Stimulated activated memory B cell treated with anti-CD40 and anti-IgM and Interleukin-4, amounts not matched to agents 10 μg/mL and 1 μg/mL and 100 μg/mL, for 72 hours (primary cell): Measurements from ENCODE around the gene NUPR1.
"Not testable (repeated sequence)": the region's sequence is repeated elsewhere in the genome, so short reads cannot be mapped to it uniquely, and the experiment has no call there.

Experiments
- ATAC-seq: fragments of 150-1000 bp; cut with Tn5 transposase; 2 replicates; pipeline ENCODE4 v1.10.0; 2021
- H3K27ac Mint-ChIP-seq: one replicate; pipeline ENCODE4 v1.8.0; 2022; ENCODE audit warnings: mild to moderate bottlenecking, mixed read lengths
- H3K27me3 Mint-ChIP-seq: one replicate; pipeline ENCODE4 v1.8.0; 2022; ENCODE audit warnings: mixed read lengths
- H3K36me3 Mint-ChIP-seq: one replicate; pipeline ENCODE4 v1.8.0; 2022; ENCODE audit warnings: mixed read lengths
- H3K4me1 Mint-ChIP-seq: one replicate; pipeline ENCODE4 v1.8.0; 2022; ENCODE audit warnings: mixed read lengths
- H3K4me3 Mint-ChIP-seq: one replicate; pipeline ENCODE4 v1.8.0; 2022; ENCODE audit warnings: mild to moderate bottlenecking, moderate library complexity, mixed read lengths
- H3K9me3 Mint-ChIP-seq: one replicate; pipeline ENCODE4 v1.8.0; 2022; ENCODE audit warnings: mixed read lengths

NUPR1 gene

DNA sequence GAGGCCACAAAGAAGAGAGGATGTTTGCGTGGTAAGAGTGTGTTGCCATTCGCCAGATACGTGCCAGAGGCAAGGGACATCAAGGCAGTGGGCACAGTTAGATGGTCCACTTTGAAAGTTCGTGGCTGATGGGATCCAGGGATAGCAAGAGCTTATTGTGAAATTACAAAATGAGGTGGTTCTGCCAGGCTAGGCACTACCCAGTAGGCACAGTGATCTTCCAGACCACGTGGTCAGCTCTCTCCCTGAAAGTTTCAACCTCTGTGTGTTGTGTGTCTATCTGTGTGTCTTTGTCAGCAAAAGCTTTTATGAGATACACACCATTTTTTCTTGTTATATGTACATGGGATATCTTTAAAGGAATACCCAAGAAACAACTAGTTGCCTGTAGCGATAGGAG lies 24.4 kb upstream of the NUPR1 start:
- no peaks in the 10 kb centered on the region for H3K27me3 Mint-ChIP-seq
- no peak overlapping the region for H3K27ac Mint-ChIP-seq
- H3K36me3 Mint-ChIP-seq = peaks cover 42% of the 10 kb centered on the region
- no peak overlapping the region for H3K4me3 Mint-ChIP-seq
- no peak for ATAC-seq
- H3K4me1 Mint-ChIP-seq = peaks cover 10% of the 10 kb centered on the region
- H3K9me3 Mint-ChIP-seq = peaks cover 8% of the 10 kb centered on the region

DNA sequence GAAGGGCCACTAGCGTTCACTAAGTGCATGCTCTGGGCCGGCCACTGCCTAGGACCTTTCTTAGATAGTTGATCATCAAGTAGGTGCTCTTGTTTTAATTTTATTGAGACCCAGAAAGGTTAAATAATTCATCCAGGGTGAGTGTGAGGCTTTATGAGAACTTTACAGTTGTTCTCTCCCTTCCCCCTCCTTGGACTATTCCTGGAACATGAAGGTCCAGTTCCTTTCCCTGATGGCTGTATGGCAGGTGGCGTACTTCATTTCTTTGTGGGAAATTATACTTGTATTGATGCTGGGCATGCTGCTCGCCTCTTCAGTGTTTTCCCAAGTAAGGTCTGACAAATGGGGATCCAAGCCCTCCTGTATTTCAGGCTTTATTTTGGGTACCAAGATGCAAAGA lies 23.4 kb upstream of the NUPR1 start:
- H3K36me3 Mint-ChIP-seq = peaks cover 40% of the 10 kb centered on the region

DNA sequence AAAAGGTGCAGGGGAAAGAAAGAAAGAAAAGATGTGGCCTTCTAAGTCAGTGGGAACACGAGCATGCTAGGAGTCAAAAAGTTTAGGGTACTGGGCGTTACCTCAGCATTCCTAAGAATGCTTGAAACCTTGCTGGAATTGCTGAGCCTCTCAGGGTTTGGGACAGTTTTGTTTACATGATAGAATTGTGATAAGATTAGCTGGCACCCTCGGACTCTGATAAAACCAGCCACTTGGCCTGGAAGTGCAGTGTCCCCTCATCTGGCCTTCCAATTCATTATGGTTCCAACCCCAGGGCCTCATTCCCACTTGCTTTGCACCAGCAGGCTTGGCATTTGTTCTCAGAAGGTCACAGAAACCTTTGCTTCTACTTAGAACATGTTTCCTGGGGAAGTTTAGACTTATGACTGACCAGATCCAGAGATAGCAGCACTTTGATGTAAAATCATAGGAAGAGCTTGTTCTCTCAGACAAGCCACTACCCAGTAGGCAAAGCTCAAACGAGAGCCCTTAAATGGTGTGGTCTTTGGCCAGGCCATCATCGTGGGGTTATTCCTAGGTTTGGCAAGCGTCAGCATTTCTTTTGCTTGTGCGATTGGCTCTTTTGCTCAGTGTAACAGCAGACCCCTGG lies 22.9 kb upstream of the NUPR1 start:
- Mint-ChIP-seq H3K36me3 (peaks cover 39% of the 10 kb centered on the region), H3K9me3 (peaks cover 3% of the 10 kb centered on the region)

More for the DNA sequence above, 23.4 kb upstream of the NUPR1 start:
- no peaks in the 10 kb centered on the region for H3K27me3 Mint-ChIP-seq
- no peak overlapping the region for H3K4me3 Mint-ChIP-seq
- H3K27ac Mint-ChIP-seq = no peak overlapping the region
- peaks cover 14% of the 10 kb centered on the region for H3K4me1 Mint-ChIP-seq
- no peak for ATAC-seq
- H3K9me3 Mint-ChIP-seq = peaks cover 3% of the 10 kb centered on the region

DNA sequence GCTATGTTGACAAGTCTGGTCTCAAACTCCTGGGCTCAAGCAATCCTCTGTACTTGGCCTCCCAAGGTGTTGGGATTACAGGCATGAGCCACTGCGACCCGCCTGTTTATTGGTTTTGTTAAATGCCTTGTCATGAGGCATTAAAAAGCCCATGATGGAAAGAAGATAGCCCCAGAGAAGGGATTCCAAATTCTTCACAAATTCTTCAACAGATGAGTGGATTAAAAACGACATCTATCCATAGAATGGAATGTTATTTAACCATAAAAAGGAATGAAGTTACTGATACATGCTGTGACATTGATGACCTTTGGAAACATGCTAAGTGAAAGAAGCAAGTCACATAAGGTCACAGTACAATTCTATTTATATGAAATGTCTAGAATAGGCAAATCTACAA lies 19.7 kb upstream of the NUPR1 start:
- no peak for ATAC-seq
- peaks cover 27% of the 10 kb centered on the region for H3K4me1 Mint-ChIP-seq
- H3K4me3 Mint-ChIP-seq = no peak overlapping the region
- no peaks in the 10 kb centered on the region for H3K27me3 Mint-ChIP-seq
- H3K9me3 Mint-ChIP-seq = no peaks in the 10 kb centered on the region
- H3K36me3 Mint-ChIP-seq = peaks cover 17% of the 10 kb centered on the region
- no peak overlapping the region for H3K27ac Mint-ChIP-seq

More for the DNA sequence above, 22.9 kb upstream of the NUPR1 start:
- ATAC-seq = no peak
- Mint-ChIP-seq H3K27ac (no peak overlapping the region), H3K4me1 (peaks cover 19% of the 10 kb centered on the region), H3K4me3 (no peak overlapping the region), H3K27me3 (no peaks in the 10 kb centered on the region)

DNA sequence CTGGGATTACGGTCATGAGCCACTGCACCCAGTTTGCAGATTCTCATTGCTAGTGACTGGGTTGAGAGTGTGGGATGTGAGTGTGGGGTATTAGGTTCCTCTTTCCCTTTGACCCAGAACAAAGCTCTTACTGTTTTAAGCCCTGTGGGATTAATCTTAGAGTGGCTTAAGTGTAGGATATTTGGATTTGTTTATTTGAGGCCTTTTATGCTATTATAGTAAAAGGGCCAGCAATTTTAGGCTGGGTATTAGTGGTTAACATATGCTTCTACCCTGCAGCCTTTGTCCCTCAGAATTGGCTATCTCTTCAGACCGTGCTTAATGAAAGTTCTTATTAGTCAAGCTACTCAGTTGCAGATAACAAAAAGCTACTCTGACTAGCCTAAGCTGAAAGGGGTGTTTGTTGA lies 18.1 kb upstream of the NUPR1 start:
- H3K27ac Mint-ChIP-seq = no peak overlapping the region

DNA sequence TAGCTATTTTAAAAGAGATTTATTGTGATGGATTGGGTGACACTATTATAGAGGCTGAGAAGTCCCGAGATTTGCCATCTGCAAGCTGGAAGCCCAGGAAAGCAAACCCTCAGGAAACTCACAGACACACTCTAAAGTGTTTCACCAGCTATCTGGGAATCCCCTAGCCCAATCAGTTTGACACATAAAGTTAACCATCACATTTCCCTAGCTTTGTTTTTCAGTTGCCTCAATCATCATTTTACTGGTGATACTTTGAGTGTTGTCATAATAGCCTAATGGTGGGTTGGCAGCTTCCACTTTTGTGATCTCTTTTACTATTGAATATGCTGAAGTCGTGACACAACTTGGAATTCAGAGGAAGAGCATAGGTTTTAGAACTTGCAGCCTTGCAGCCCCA lies 16.8 kb upstream of the NUPR1 start:
- H3K4me3 Mint-ChIP-seq = no peak overlapping the region
- no peak for ATAC-seq
- H3K27ac Mint-ChIP-seq = no peak overlapping the region

More for the DNA sequence above, 18.1 kb upstream of the NUPR1 start:
- Mint-ChIP-seq H3K36me3 (peaks cover 17% of the 10 kb centered on the region), H3K9me3 (no peaks in the 10 kb centered on the region), H3K27me3 (no peaks in the 10 kb centered on the region), H3K4me1 (peaks cover 27% of the 10 kb centered on the region), H3K4me3 (no peak overlapping the region)
- no peak for ATAC-seq

DNA sequence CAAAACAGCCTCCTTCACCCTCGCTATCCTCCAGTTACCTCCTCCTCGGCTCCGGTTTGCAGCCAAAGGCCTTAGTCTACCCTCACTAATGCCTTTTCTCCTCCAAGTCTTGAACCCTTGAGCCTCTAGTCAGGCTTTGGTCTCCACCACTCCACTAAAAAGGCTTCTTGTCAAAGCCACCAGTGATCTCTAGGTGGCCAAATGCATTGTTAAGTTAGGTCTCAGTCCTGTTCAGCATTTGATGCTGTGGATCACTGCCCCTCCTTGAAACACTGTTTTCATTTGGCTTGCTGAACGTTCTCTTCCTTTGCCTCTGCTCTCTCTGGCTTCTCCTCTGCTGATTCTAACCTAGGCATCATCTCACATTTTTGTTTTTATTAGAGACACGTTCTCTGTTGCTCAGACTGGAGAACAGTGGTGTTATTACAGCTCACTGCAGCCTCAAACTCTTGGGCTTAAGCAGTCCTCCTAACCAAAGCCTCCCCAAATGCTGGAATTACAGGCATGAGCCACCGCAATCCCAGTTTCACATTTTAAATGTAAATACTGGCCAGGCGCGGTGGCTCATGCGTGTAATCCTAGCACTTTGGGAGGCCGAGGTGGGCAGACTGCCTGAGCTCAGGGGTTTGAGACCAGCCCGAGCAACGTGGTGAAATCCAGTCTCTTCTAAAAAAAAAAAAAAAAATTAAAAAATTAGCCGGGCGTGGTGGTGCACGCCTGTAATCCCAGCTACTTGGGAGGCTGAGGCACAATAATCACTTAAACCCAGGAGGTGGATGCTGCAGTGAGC lies 16.1 kb upstream of the NUPR1 start:
- Mint-ChIP-seq H3K9me3 (no peaks in the 10 kb centered on the region), H3K27ac (peak overlapping the region; percentile 96), H3K27me3 (no peaks in the 10 kb centered on the region), H3K4me1 (peaks cover 27% of the 10 kb centered on the region), H3K4me3 (peak overlapping the region; percentile 85), H3K36me3 (peaks cover 17% of the 10 kb centered on the region)
- ATAC-seq = no peak

More for the DNA sequence above, 16.8 kb upstream of the NUPR1 start:
- Mint-ChIP-seq H3K4me1 (peaks cover 27% of the 10 kb centered on the region), H3K9me3 (no peaks in the 10 kb centered on the region), H3K27me3 (no peaks in the 10 kb centered on the region), H3K36me3 (peaks cover 17% of the 10 kb centered on the region)

DNA sequence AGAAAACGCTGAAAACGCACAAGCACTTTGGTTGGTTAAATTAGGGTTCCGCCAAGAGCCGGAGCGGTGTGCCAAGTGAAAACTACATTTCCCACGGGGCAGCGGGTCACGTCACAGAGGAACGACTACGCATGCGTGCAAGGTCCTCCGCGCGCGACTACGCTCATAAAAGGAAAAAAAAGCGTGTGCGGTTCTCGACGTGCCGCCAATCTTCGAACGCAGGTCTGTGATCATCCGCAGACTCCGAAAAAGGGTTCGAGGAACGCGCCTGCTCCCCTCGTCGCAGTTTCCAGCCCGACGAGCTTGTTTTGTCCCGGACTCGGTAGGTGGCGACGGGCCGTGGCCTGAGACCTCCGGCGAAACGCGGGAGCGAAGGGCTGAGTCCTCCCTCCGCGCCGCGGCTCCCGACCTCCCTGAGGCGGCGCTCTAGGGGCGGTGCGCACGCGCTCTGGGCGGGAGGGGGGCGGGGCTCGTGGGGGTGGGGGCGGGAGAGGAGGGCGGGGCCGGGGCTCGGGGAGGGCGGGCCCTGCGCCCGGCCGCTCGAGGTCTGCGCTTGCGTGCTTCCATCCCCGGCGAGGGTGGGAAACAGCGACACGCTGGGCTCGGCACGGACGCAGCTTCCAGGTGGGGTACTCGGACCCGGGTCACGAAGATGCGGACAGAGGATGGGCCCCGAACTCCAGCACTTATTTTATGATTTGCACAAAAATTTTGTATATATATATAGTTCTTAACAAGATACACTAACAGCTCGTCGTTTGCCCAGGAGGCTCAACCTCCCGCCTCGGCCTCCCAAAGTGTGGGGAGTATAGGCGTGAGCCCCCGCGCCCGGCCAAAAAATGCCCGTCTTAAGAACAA lies 15.2 kb upstream of the NUPR1 start, which contains the start of gene SGF29:
Gene SGF29 (plus strand): TSS at position 145 of the 858 bp plus-strand sequence. CDS start 27,150 bp downstream, outside the sequence.
- Mint-ChIP-seq H3K4me1 (peaks cover 24% of the 10 kb centered on the region), H3K9me3 (no peaks in the 10 kb centered on the region), H3K27ac (peak within 1 kb of the TSS; percentile 96), H3K4me3 (peak within 1 kb of the TSS; percentile 94), H3K27me3 (no peaks in the 10 kb centered on the region), H3K36me3 (peaks cover 13% of the 10 kb centered on the region)
- peak; percentile 95 for ATAC-seq

DNA sequence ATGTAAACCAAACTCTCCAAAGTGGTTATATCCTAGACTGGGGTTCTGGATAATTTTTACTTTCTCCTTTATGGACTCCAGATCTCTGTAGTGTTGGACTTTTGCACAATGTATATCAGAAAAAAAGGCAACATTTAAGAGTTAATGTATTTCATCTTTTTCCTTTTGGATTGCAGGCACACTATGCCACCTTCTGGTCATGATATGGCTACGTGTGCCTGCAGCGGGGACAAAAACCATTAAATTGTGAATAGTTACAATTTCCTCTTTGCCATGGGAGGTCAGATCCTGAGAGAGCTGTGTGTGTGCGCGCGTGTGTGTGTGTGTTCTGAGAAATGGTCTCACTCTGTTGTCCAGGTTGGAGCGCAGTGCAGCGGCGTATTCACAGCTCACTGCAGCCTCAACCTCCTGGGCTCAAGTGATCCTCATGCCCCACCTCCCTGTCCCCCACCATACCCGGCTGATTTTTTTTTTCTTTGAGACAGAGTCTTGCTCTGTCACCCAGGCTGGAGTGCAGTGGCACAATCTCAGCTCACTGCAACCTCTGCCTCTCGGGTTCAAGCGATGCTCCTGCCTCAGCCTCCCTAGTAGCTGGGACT lies 10.6 kb upstream of the NUPR1 start:
- no peak overlapping the region for H3K27ac Mint-ChIP-seq

DNA sequence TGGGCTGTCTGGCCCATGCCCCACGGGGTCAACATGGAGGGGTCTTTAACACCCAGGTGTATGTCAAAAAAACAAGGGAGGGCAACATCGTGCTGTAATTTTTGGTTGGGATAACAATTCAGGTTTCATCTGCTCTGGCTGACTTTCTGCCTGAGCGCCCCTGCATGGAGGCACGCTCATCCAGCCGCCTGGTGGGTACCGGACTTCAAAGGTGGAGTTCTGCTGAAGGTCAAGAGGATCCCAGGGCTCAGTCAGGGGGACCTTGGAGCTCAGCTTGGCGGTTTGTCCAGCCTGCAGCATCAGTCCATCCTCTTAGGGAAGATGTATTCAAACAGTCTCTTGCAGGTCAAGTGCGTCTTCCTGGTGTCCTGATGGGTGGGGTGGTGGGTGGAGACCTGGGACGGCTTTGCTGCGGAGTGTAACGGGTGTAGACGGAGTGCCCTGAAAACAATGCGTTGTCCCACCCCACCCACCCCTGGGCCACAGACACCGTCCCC lies 9.6 kb upstream of the NUPR1 start:
- H3K36me3 Mint-ChIP-seq = no peaks in the 10 kb centered on the region
- H3K9me3 Mint-ChIP-seq = no peaks in the 10 kb centered on the region
- H3K4me3 Mint-ChIP-seq = no peak overlapping the region
- peaks cover 28% of the 10 kb centered on the region for H3K27me3 Mint-ChIP-seq
- peaks cover under 1% of the 10 kb centered on the region for H3K4me1 Mint-ChIP-seq
- no peak for ATAC-seq
- no peak overlapping the region for H3K27ac Mint-ChIP-seq

More for the DNA sequence above, 10.6 kb upstream of the NUPR1 start:
- ATAC-seq = no peak
- peaks cover 24% of the 10 kb centered on the region for H3K27me3 Mint-ChIP-seq
- peaks cover 2% of the 10 kb centered on the region for H3K4me1 Mint-ChIP-seq
- no peaks in the 10 kb centered on the region for H3K9me3 Mint-ChIP-seq
- H3K36me3 Mint-ChIP-seq = no peaks in the 10 kb centered on the region
- H3K4me3 Mint-ChIP-seq = no peak overlapping the region

DNA sequence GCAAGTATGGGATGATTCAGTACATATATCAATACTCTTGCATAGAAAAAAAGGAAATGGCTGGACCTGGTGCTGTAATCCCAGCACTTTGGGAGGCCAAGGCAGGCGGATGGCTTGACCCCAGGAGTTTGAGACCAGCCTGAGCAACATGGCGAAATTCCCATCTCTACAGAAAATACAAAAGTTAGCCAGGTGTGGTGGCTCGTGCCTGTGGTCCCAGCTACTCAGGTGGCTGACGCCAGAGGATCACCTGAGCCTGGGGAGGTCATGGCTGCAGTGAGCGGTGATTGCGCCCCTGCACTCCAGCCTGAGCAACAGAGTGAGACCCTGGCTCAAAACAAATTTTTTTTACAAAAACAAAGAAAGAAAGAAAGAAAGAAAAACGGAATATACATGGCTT lies 7.9 kb upstream of the NUPR1 start:
- peaks cover 45% of the 10 kb centered on the region for H3K27me3 Mint-ChIP-seq
- H3K36me3 Mint-ChIP-seq = no peaks in the 10 kb centered on the region
- no peaks in the 10 kb centered on the region for H3K9me3 Mint-ChIP-seq
- no peak overlapping the region for H3K4me3 Mint-ChIP-seq
- ATAC-seq = no peak
- peaks cover 11% of the 10 kb centered on the region for H3K4me1 Mint-ChIP-seq
- H3K27ac Mint-ChIP-seq = no peak overlapping the region

DNA sequence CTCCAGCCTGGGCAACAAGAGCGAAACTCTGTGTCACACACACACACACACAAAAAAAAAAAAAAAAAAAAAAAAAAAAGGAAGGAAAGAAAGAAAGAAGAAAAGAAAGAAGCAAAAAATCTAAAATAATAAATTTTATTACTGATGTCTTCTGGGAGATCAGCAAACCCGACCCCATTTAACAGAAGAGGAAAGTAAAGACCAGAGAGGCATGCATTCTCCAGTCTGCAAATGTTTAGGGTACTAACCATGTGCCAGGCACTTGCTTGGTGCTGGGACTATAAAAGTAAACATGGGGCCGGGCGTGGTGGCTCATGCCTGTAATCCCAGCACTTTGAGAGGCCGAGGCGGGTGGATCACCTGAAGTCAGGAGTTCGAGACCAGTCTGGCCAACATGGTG lies 7.2 kb upstream of the NUPR1 start:
- not testable (repeated sequence) for H3K36me3 Mint-ChIP-seq, H3K27ac Mint-ChIP-seq, H3K9me3 Mint-ChIP-seq, ATAC-seq, H3K4me3 Mint-ChIP-seq
- peaks cover 48% of the 10 kb centered on the region for H3K27me3 Mint-ChIP-seq
- H3K4me1 Mint-ChIP-seq = peaks cover 11% of the 10 kb centered on the region

DNA sequence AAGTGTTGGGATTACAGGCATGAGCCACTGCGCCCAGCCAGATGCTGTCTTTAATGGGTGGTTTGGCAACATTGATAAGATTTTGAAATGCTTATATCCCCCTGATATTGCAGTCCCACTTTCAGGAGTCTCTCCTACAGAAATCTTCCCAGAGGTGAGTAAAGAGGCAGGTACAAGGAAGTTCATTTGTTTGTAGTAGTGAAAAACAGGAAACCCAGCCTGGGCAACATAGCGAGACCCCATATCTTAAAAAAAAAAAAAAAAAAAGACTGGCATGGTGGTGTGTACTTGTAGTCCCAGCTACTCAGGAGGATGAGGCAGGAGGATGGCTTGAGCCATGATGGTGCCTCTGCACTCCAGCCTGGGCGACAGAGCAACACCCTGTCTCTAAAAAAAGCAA lies 6.2 kb upstream of the NUPR1 start:
- peaks cover 48% of the 10 kb centered on the region for H3K27me3 Mint-ChIP-seq
- no peak for ATAC-seq
- H3K9me3 Mint-ChIP-seq = no peaks in the 10 kb centered on the region
- H3K4me1 Mint-ChIP-seq = peaks cover 11% of the 10 kb centered on the region
- H3K4me3 Mint-ChIP-seq = no peak overlapping the region
- no peaks in the 10 kb centered on the region for H3K36me3 Mint-ChIP-seq
- no peak overlapping the region for H3K27ac Mint-ChIP-seq

DNA sequence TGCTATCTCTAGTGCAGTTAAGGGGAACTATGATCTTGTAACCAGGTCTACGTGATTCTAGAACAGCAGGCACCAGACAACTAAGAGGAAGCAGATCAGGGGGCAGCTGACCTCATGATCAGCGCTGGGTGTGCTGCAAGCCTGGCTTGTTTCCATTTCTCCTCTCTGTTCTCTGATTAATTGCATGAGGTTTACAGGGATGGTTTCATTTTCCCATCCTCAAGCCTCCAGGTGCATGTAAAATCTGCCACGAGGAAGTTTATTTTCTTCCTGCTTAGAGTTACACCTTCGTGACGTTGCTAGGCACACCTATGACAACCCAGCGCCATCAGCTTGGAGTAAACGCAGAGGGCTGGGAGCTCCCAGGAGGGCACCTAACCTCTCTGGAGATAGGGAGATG lies 4.3 kb upstream of the NUPR1 start:
- Mint-ChIP-seq H3K36me3 (no peaks in the 10 kb centered on the region), H3K27ac (no peak overlapping the region), H3K9me3 (no peaks in the 10 kb centered on the region), H3K27me3 (peaks cover 53% of the 10 kb centered on the region), H3K4me3 (no peak overlapping the region), H3K4me1 (peaks cover 11% of the 10 kb centered on the region)
- ATAC-seq = peak; percentile 76

DNA sequence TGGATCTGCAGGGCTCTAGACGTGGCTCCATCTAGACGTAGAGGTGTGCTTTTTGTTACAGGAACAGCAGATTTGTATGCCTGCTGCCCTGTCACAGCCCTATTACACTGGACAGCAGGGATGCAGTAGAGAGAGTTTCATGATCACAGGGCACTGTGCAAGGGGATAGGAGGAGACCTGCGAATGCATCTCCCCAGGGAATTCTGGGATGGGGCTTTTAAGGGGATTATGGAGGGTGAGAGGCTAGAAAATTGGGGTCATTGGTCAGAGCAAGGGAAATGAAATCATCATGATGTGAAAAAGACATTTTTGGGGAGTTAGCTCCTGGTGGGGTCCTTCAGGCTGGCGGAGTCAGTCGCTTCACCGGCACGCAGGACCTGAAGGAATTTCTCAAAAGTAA lies 3.9 kb upstream of the NUPR1 start:
- no peaks in the 10 kb centered on the region for H3K36me3 Mint-ChIP-seq
- peaks cover 53% of the 10 kb centered on the region for H3K27me3 Mint-ChIP-seq
- ATAC-seq = no peak
- no peak overlapping the region for H3K27ac Mint-ChIP-seq
- no peak overlapping the region for H3K4me3 Mint-ChIP-seq
- H3K9me3 Mint-ChIP-seq = no peaks in the 10 kb centered on the region
- peaks cover 11% of the 10 kb centered on the region for H3K4me1 Mint-ChIP-seq
